Activated naive CD8-positive, alpha-beta T cell (primary cell): Measurements from ENCODE around the gene NUBP2.
A peak's percentile ranks its signal among the peaks of the same experiment; 100 is the strongest.
"Not testable (repeated sequence)": the region's sequence is repeated elsewhere in the genome, so short reads cannot be mapped to it uniquely, and the experiment has no call there.

Experiments used
- H3K27ac Mint-ChIP-seq: one replicate; pipeline ENCODE4 v1.8.0; 2021; ENCODE audit warnings: mixed read lengths
- H3K27me3 Mint-ChIP-seq: one replicate; pipeline ENCODE4 v1.8.0; 2021; ENCODE audit warnings: mixed read lengths
- H3K36me3 Mint-ChIP-seq: one replicate; pipeline ENCODE4 v1.8.0; 2021; ENCODE audit warnings: mixed read lengths
- H3K4me1 Mint-ChIP-seq: one replicate; pipeline ENCODE4 v1.8.0; 2021; ENCODE audit warnings: low read depth, mixed read lengths
- H3K4me3 Mint-ChIP-seq: one replicate; pipeline ENCODE4 v1.8.0; 2021; ENCODE audit warnings: mild to moderate bottlenecking, mixed read lengths
- H3K9me3 Mint-ChIP-seq: one replicate; pipeline ENCODE4 v1.8.0; 2021; ENCODE audit warnings: low read depth, mixed read lengths

NUBP2 gene

GRCh38 chr16:1792836-1793577 is 10.2 kb downstream of the NUBP2 start:
- Mint-ChIP-seq H3K4me1 (peaks cover 2% of the 10 kb centered on the region), H3K27me3 (no peaks in the 10 kb centered on the region), H3K27ac (no peak overlapping the region), H3K9me3 (no peaks in the 10 kb centered on the region), H3K4me3 (no peak overlapping the region), H3K36me3 (peaks cover 2% of the 10 kb centered on the region)

GRCh38 chr16:1793578-1794220 is 10.9 kb downstream of the NUBP2 start, which contains the start of gene IGFALS:
TSS of gene IGFALS (minus strand) at chr16:1793705. CDS start at chr16:1793652, 53 bp downstream.
- Mint-ChIP-seq H3K27me3 (no peaks in the 10 kb centered on the region), H3K36me3 (peaks cover 2% of the 10 kb centered on the region), H3K4me3 (no peak within 1 kb of the TSS), H3K9me3 (no peaks in the 10 kb centered on the region), H3K4me1 (peaks cover 2% of the 10 kb centered on the region), H3K27ac (no peak within 1 kb of the TSS)

- Mint-ChIP-seq H3K27ac (no peak overlapping the region), H3K4me1 (no peaks in the 10 kb centered on the region), H3K9me3 (no peaks in the 10 kb centered on the region), H3K36me3 (peaks cover 2% of the 10 kb centered on the region), H3K27me3 (no peaks in the 10 kb centered on the region), H3K4me3 (no peak overlapping the region)
Measured at GRCh38 chr16:1794221-1794871, 11.6 kb downstream of the NUBP2 start.

GRCh38 chr16:1794908-1795666 is 12.3 kb downstream of the NUBP2 start:
- H3K9me3 Mint-ChIP-seq, result no peaks in the 10 kb centered on the region
- H3K4me1 Mint-ChIP-seq, result no peaks in the 10 kb centered on the region
- H3K36me3 Mint-ChIP-seq, result peaks cover 2% of the 10 kb centered on the region
- no peak overlapping the region for H3K4me3 Mint-ChIP-seq
- H3K27me3 Mint-ChIP-seq, result no peaks in the 10 kb centered on the region
- H3K27ac Mint-ChIP-seq, result no peak overlapping the region

- not testable (repeated sequence) for H3K4me3 Mint-ChIP-seq, H3K36me3 Mint-ChIP-seq, H3K27ac Mint-ChIP-seq, H3K4me1 Mint-ChIP-seq, H3K9me3 Mint-ChIP-seq, H3K27me3 Mint-ChIP-seq
Measured at GRCh38 chr16:1799263-1799662, 16.5 kb downstream of the NUBP2 start.

GRCh38 chr16:1800701-1801100 is 17.9 kb downstream of the NUBP2 start:
- H3K36me3 Mint-ChIP-seq, result peaks cover 5% of the 10 kb centered on the region

GRCh38 chr16:1807626-1808025 is 24.9 kb downstream of the NUBP2 start:
- no peaks in the 10 kb centered on the region for H3K27me3 Mint-ChIP-seq
- H3K36me3 Mint-ChIP-seq, result peaks cover 8% of the 10 kb centered on the region
- no peak overlapping the region for H3K4me3 Mint-ChIP-seq
- H3K9me3 Mint-ChIP-seq, result no peaks in the 10 kb centered on the region
- H3K27ac Mint-ChIP-seq, result no peak overlapping the region
- peaks cover 3% of the 10 kb centered on the region for H3K4me1 Mint-ChIP-seq

More at GRCh38 chr16:1800701-1801100, 17.9 kb downstream of the NUBP2 start:
- Mint-ChIP-seq H3K4me1 (peaks cover 2% of the 10 kb centered on the region), H3K4me3 (no peak overlapping the region), H3K27ac (no peak overlapping the region), H3K9me3 (no peaks in the 10 kb centered on the region), H3K27me3 (no peaks in the 10 kb centered on the region)

GRCh38 chr16:1808691-1809090 is 25.9 kb downstream of the NUBP2 start:
- H3K36me3 Mint-ChIP-seq, result peaks cover 8% of the 10 kb centered on the region
- H3K9me3 Mint-ChIP-seq, result no peaks in the 10 kb centered on the region
- H3K4me1 Mint-ChIP-seq, result peaks cover 10% of the 10 kb centered on the region
- H3K27me3 Mint-ChIP-seq, result no peaks in the 10 kb centered on the region
- no peak overlapping the region for H3K4me3 Mint-ChIP-seq
- no peak overlapping the region for H3K27ac Mint-ChIP-seq

- peaks cover 8% of the 10 kb centered on the region for H3K36me3 Mint-ChIP-seq
- H3K4me1 Mint-ChIP-seq, result peaks cover 10% of the 10 kb centered on the region
- no peak overlapping the region for H3K4me3 Mint-ChIP-seq
- H3K27me3 Mint-ChIP-seq, result no peaks in the 10 kb centered on the region
- H3K27ac Mint-ChIP-seq, result no peak overlapping the region
- H3K9me3 Mint-ChIP-seq, result no peaks in the 10 kb centered on the region
Measured at GRCh38 chr16:1809281-1809801, 26.6 kb downstream of the NUBP2 start.

GRCh38 chr16:1810106-1810505 is 27.3 kb downstream of the NUBP2 start:
- Mint-ChIP-seq H3K27ac (no peak overlapping the region), H3K9me3 (no peaks in the 10 kb centered on the region), H3K36me3 (peaks cover 8% of the 10 kb centered on the region), H3K27me3 (no peaks in the 10 kb centered on the region), H3K4me1 (peaks cover 10% of the 10 kb centered on the region), H3K4me3 (no peak overlapping the region)

GRCh38 chr16:1810536-1810935 is 27.8 kb downstream of the NUBP2 start:
- no peak overlapping the region for H3K4me3 Mint-ChIP-seq
- H3K27me3 Mint-ChIP-seq, result no peaks in the 10 kb centered on the region
- no peak overlapping the region for H3K27ac Mint-ChIP-seq
- H3K36me3 Mint-ChIP-seq, result peaks cover 7% of the 10 kb centered on the region
- no peaks in the 10 kb centered on the region for H3K9me3 Mint-ChIP-seq
- peaks cover 10% of the 10 kb centered on the region for H3K4me1 Mint-ChIP-seq

GRCh38 chr16:1812732-1813163 is 30.0 kb downstream of the NUBP2 start:
- peak overlapping the region; percentile 82 for H3K27ac Mint-ChIP-seq
- no peaks in the 10 kb centered on the region for H3K27me3 Mint-ChIP-seq
- no peaks in the 10 kb centered on the region for H3K9me3 Mint-ChIP-seq
- H3K4me1 Mint-ChIP-seq, result peaks cover 10% of the 10 kb centered on the region
- no peak overlapping the region for H3K4me3 Mint-ChIP-seq
- H3K36me3 Mint-ChIP-seq, result no peaks in the 10 kb centered on the region

- no peaks in the 10 kb centered on the region for H3K36me3 Mint-ChIP-seq
- H3K4me1 Mint-ChIP-seq, result peaks cover 10% of the 10 kb centered on the region
- no peaks in the 10 kb centered on the region for H3K9me3 Mint-ChIP-seq
- peak overlapping the region; percentile 50 for H3K27ac Mint-ChIP-seq
- no peak overlapping the region for H3K4me3 Mint-ChIP-seq
- H3K27me3 Mint-ChIP-seq, result no peaks in the 10 kb centered on the region
Measured at GRCh38 chr16:1815461-1815860, 32.7 kb downstream of the NUBP2 start.

- no peaks in the 10 kb centered on the region for H3K9me3 Mint-ChIP-seq
- no peaks in the 10 kb centered on the region for H3K36me3 Mint-ChIP-seq
- H3K27ac Mint-ChIP-seq, result no peak overlapping the region
- peaks cover 10% of the 10 kb centered on the region for H3K4me1 Mint-ChIP-seq
- H3K4me3 Mint-ChIP-seq, result no peak overlapping the region
- no peaks in the 10 kb centered on the region for H3K27me3 Mint-ChIP-seq
Measured at GRCh38 chr16:1816396-1817275, 33.9 kb downstream of the NUBP2 start.
